HG03342 (cell line): ENCODE results near the gene UBE2I.
A peak's percentile ranks its signal among the peaks of the same experiment; 100 is the strongest.
"Not testable (repeated sequence)": the region's sequence is repeated elsewhere in the genome, so short reads cannot be mapped to it uniquely, and the experiment has no call there.

Experiments used
- ATAC-seq: cut with Tn5 transposase; IDR thresholded peaks from one replicate; pipeline ENCODE4 v1.9.1; 2021; ENCODE audit warnings: mild to moderate bottlenecking, moderate library complexity; ENCODE audit not compliant: unreplicated experiment

UBE2I gene

GRCh38 chr16:1292208-1292607, 17.2 kb upstream of the UBE2I start:
- not testable (repeated sequence) for ATAC-seq

GRCh38 chr16:1292808-1293207, 16.6 kb upstream of the UBE2I start:
- ATAC-seq = not testable (repeated sequence)

GRCh38 chr16:1293921-1294656, 15.3 kb upstream of the UBE2I start:
- no peak for ATAC-seq

GRCh38 chr16:1295465-1295864, 14.0 kb upstream of the UBE2I start:
- no peak for ATAC-seq

GRCh38 chr16:1296688-1297017, 12.8 kb upstream of the UBE2I start:
- ATAC-seq = not testable (repeated sequence)

- no peak for ATAC-seq
These were observed 12.3 kb upstream of the UBE2I start for GRCh38 chr16:1297018-1297696.

- no peak for ATAC-seq
These were observed 11.0 kb upstream of the UBE2I start for GRCh38 chr16:1298406-1298805.

GRCh38 chr16:1299012-1299867, 10.2 kb upstream of the UBE2I start:
- ATAC-seq = no peak

GRCh38 chr16:1299868-1300203, 9.6 kb upstream of the UBE2I start:
- no peak for ATAC-seq

GRCh38 chr16:1300664-1301476, 8.6 kb upstream of the UBE2I start:
- no peak for ATAC-seq

GRCh38 chr16:1301562-1301961, 7.9 kb upstream of the UBE2I start:
- no peak for ATAC-seq

- no peak for ATAC-seq
These were observed 3.6 kb upstream of the UBE2I start for GRCh38 chr16:1305823-1306222.

- no peak for ATAC-seq
These were observed 3.1 kb upstream of the UBE2I start for GRCh38 chr16:1306334-1306733.

- peak; percentile 27 for ATAC-seq
These were observed 1.1 kb upstream of the UBE2I start for GRCh38 chr16:1308036-1308976.

- peak; percentile 5 for ATAC-seq
These were observed 724 bp downstream of the UBE2I start for GRCh38 chr16:1309888-1310831.

- ATAC-seq = no peak
These were observed 1.4 kb downstream of the UBE2I start for GRCh38 chr16:1310832-1311200.

- no peak for ATAC-seq
These were observed 1.8 kb downstream of the UBE2I start for GRCh38 chr16:1311212-1311737.

GRCh38 chr16:1311738-1312466, 2.5 kb downstream of the UBE2I start:
- no peak for ATAC-seq
